Measurements from ENCODE around the gene KDM4B. TPM values are rescaled to one million over a fixed set of nuclear protein-coding genes. Genes with fewer than 3 reads are reported as not detected.

Gene KDM4B
- total and polyA plus RNA-seq, 2 donors (not counting 1 experiment from before 2014, with no cell fraction given): 75.5 to 205 TPM

GRCh38 chr19:5068233-5069072 is 99.5 kb downstream of the KDM4B start:
- POLR2A ChIA-PET: no interaction called here
- Mint-ChIP-seq H3K27me3 (no peaks in the 10 kb centered on the region), H3K27ac (no peak overlapping the region), H3K4me1 (peaks cover 23% of the 10 kb centered on the region), H3K4me3 (no peak overlapping the region), H3K9me3 (ENCODE audit: insufficient read depth) (no peaks in the 10 kb centered on the region)
- Histone ChIP-seq H3K27ac (ENCODE audit: low read length in 2 of 2) (no peak overlapping the region), H3K4me2 (replicated peaks; ENCODE audit: low read depth, low read length, poor library complexity, severe bottlenecking) (no peak overlapping the region), H3K9ac (ENCODE audit: low read length) (no peak overlapping the region), H4K20me1 (ENCODE audit: control insufficient read depth, insufficient read depth, low read length, poor library complexity, severe bottlenecking) (peaks cover 11% of the 10 kb centered on the region), H3K36me3 (replicated peaks in 1 of 2; ENCODE audit: control extremely low read depth in 1 of 2, control insufficient read depth in 1 of 2, extremely low read depth in 1 of 2, insufficient read depth in 2 of 2, low read length in 1 of 2) (peaks cover 0 to 6% of the 10 kb centered on the region in 2 experiments), H3K27me3 (replicated peaks in 1 of 4; ENCODE audit: control extremely low read depth in 1 of 4, control insufficient read depth in 3 of 4, insufficient read depth in 4 of 4, low read length in 3 of 4) (no peaks in the 10 kb centered on the region), H3K9me3 (ENCODE audit: control extremely low read depth in 1 of 3, control insufficient read depth in 2 of 3, insufficient read depth in 1 of 3, low read length in 2 of 3) (peaks cover 0 to 4% (median 0%) of the 10 kb centered on the region in 3 donors), H3K79me2 (ENCODE audit: control insufficient read depth, insufficient read depth, low read length) (peaks cover 1% of the 10 kb centered on the region), H2AFZ (ENCODE audit: insufficient read depth, low read depth, low read length, poor library complexity, severe bottlenecking) (no peak overlapping the region), H3K4me1 (ENCODE audit: control insufficient read depth in 2 of 2, insufficient read depth in 2 of 2, low read length in 2 of 2) (peaks cover 7 to 29% of the 10 kb centered on the region in 2 donors), H3K4me3 (ENCODE audit: control extremely low read depth in 1 of 5, extremely low read depth in 1 of 5, insufficient read depth in 1 of 5, low read depth in 2 of 5, low read length in 4 of 5) (no peak overlapping the region)
- no peak for DNase-seq
- WGBS (ENCODE audit: insufficient coverage): 99% methylated on average over 27 of the region's 39 CpGs
- CTCF ChIA-PET: no interaction called here
- intact Hi-C loops (cut with micrococcal nuclease): no loop called here
- no peak for TF ChIP-seq CTCF (IDR thresholded peaks at IDR 0.05)
- no peak for TF ChIP-seq EZH2 (IDR thresholded peaks at IDR 0.05; ENCODE audit: borderline replicate concordance, insufficient read depth, low read depth, low read length, poor library complexity, severe bottlenecking)
- no peak for ATAC-seq (ENCODE audit: low read depth)

DNA sequence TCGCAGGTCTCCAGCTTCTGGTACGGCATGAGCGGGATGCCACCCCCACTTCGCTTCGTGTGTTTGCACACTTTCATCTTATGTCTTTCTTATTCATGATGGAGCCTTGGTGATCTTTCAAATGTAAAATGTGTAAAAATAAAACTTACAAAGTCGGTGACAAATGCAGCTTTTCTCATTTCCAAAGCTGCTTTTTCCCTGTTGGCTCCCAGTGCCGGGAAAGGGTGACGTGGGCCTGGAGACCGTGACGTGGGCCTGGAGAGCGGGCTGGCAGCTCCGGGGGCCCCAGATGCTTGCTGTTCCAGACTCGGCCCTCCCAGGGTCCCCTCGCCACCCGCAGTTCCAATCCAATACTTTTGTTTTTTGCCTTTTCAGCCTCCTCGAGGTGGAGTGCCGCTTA is 101.4 kb downstream of the KDM4B start:
- peak overlapping the region; percentile 57 for H3K4me3 Mint-ChIP-seq
- WGBS (ENCODE audit: insufficient coverage): 95% methylated on average over 12 of the region's 17 CpGs
- Histone ChIP-seq H3K4me1 (ENCODE audit: control insufficient read depth in 2 of 2, insufficient read depth in 2 of 2, low read length in 2 of 2) (peaks cover 24 to 48% of the 10 kb centered on the region in 2 donors), H3K9me3 (ENCODE audit: control extremely low read depth in 1 of 3, control insufficient read depth in 2 of 3, insufficient read depth in 1 of 3, low read length in 2 of 3) (no peaks in the 10 kb centered on the region), H3K27ac (ENCODE audit: low read length in 2 of 2) (no peak overlapping the region), H3K9ac (ENCODE audit: low read length) (no peak overlapping the region), H4K20me1 (ENCODE audit: control insufficient read depth, insufficient read depth, low read length, poor library complexity, severe bottlenecking) (peaks cover 11% of the 10 kb centered on the region), H3K36me3 (replicated peaks in 1 of 2; ENCODE audit: control extremely low read depth in 1 of 2, control insufficient read depth in 1 of 2, extremely low read depth in 1 of 2, insufficient read depth in 2 of 2, low read length in 1 of 2) (peaks cover 0 to 4% of the 10 kb centered on the region in 2 experiments), H3K4me2 (replicated peaks; ENCODE audit: low read depth, low read length, poor library complexity, severe bottlenecking) (no peak overlapping the region), H3K79me2 (ENCODE audit: control insufficient read depth, insufficient read depth, low read length) (peaks cover 3% of the 10 kb centered on the region), H3K27me3 (replicated peaks in 1 of 4; ENCODE audit: control extremely low read depth in 1 of 4, control insufficient read depth in 3 of 4, insufficient read depth in 4 of 4, low read length in 3 of 4) (no peaks in the 10 kb centered on the region), H2AFZ (ENCODE audit: insufficient read depth, low read depth, low read length, poor library complexity, severe bottlenecking) (no peak overlapping the region), H3K4me3 (ENCODE audit: control extremely low read depth in 1 of 5, extremely low read depth in 1 of 5, insufficient read depth in 1 of 5, low read depth in 2 of 5, low read length in 4 of 5) (no peak overlapping the region)
- intact Hi-C loops (cut with micrococcal nuclease): no loop called here
- H3K9me3 Mint-ChIP-seq (ENCODE audit: insufficient read depth): no peaks in the 10 kb centered on the region
- H3K4me1 Mint-ChIP-seq: peaks cover 38% of the 10 kb centered on the region
- no peak for ATAC-seq (ENCODE audit: low read depth)
- DNase-seq: no peak
- TF ChIP-seq CTCF (IDR thresholded peaks at IDR 0.05) (no peak), EZH2 (IDR thresholded peaks at IDR 0.05; ENCODE audit: borderline replicate concordance, insufficient read depth, low read depth, low read length, poor library complexity, severe bottlenecking) (no peak)
- ChIA-PET POLR2A (no interaction called here), CTCF (no interaction called here)
- no peak overlapping the region for H3K27ac Mint-ChIP-seq
- H3K27me3 Mint-ChIP-seq: no peaks in the 10 kb centered on the region

Data from B cell (primary cell).